GM12878 (cell line): ENCODE data around the gene GRK5. TPM values are rescaled to one million over a fixed set of nuclear protein-coding genes. Genes with fewer than 3 reads are reported as not detected.

ENCODE experiments used
- ATAC-seq: fragments of 200-7000 bp; cut with Tn5 transposase; 3 replicates; pipeline ENCODE4 v1.9.1; 2020; ENCODE audit warnings: mild to moderate bottlenecking, moderate library complexity
- BruUV-seq: library from RNA; stranded (reverse); fragments of 400-500 nt; replicated peaks from 2 replicates; lab custom pipeline; 2021; lab: Mats Ljungman, UMichigan
- CTCF ChIA-PET: fragments of 300-600 bp; sonication (Branson Sonifier 250); formaldehyde crosslinking; extraction: SDS; loops from one replicate; lab custom pipeline; 2021; ENCODE audit warnings: inconsistent platforms; lab: Yijun Ruan, JAX
- POLR2A ChIA-PET: fragments of 350-600 bp; formaldehyde crosslinking; extraction: SDS; loops from one replicate; lab custom pipeline; 2021; ENCODE audit warnings: inconsistent platforms; lab: Charles Lee
- RAD21 ChIA-PET: fragments of 300-600 bp; sonication (Branson Sonifier 250); formaldehyde crosslinking; loops from one replicate; lab custom pipeline; 2023; ENCODE audit warnings: antibody characterized with exemption; ENCODE audit not compliant: unreplicated experiment; lab: Charles Lee
- SMC1A ChIA-PET: fragments of 300-600 bp; sonication (Branson Sonifier 250); formaldehyde crosslinking; loops from one replicate; lab custom pipeline; 2023; ENCODE audit not compliant: unreplicated experiment, uncharacterized antibody; lab: Charles Lee
- DNase-seq: peaks from one replicate; pipeline ENCODE4 v3.0.0-alpha.2; 2011; ENCODE audit warnings: low read depth, low spot score
- FAIRE-seq: peaks from 3 replicates; lab custom pipeline; 2011; peaks lifted over from hg19 to GRCh38; lab: Jason Lieb, UNC
- H2AFZ ChIP-seq: 2 replicates; pipeline ENCODE4 v1.6.0; 2011; ENCODE audit warnings: low read depth, low read length, control low read depth; ENCODE audit not compliant: control insufficient read depth
- H3K27ac ChIP-seq: 2 replicates; pipeline ENCODE4 v1.5.1; 2011; ENCODE audit warnings: control low read depth; ENCODE audit not compliant: control insufficient read depth, insufficient read depth
- H3K27me3 ChIP-seq, 2 experiments: replicated peaks in 1 of 2; 2 replicates each; pipeline versions ENCODE4 v1.6.0 to v1.6.1; 2011; ENCODE audit warnings: low read length in 1 of 2; ENCODE audit not compliant: control insufficient read depth in 2 of 2, insufficient read depth in 2 of 2
- H3K36me3 ChIP-seq, 2 experiments: 2 replicates each; pipeline ENCODE4 v1.5.1; 2011; ENCODE audit warnings: low read length in 1 of 2; ENCODE audit not compliant: control insufficient read depth in 2 of 2, insufficient read depth in 2 of 2
- H3K4me1 ChIP-seq: 2 replicates; pipeline ENCODE4 v1.6.1; 2011; ENCODE audit warnings: mild to moderate bottlenecking, low read length, moderate library complexity, mixed read lengths; ENCODE audit not compliant: control insufficient read depth, insufficient read depth
- H3K4me2 ChIP-seq: 2 replicates; pipeline ENCODE4 v1.6.0; 2011; ENCODE audit warnings: control low read depth; ENCODE audit not compliant: control insufficient read depth, insufficient read depth
- H3K4me3 ChIP-seq: fragments of 200-600 bp; sonication (generic); 2 replicates; pipeline ENCODE4 v1.5.1; 2016
- H3K79me2 ChIP-seq: 2 replicates; pipeline ENCODE4 v1.6.0; 2011; ENCODE audit warnings: low read length; ENCODE audit not compliant: control insufficient read depth, insufficient read depth
- H3K9ac ChIP-seq: 2 replicates; pipeline ENCODE4 v1.8.0; 2011; ENCODE audit warnings: low read length, control low read depth, mixed read lengths; ENCODE audit not compliant: control insufficient read depth, insufficient read depth
- H3K9me3 ChIP-seq: replicated peaks from 3 replicates; pipeline ENCODE4 v1.5.1; 2011; ENCODE audit warnings: mild to moderate bottlenecking, low read length; ENCODE audit not compliant: control insufficient read depth, insufficient read depth
- H4K20me1 ChIP-seq: 2 replicates; pipeline ENCODE4 v1.6.0; 2011; ENCODE audit not compliant: control insufficient read depth, insufficient read depth
- CREM ChIP-seq: IDR thresholded peaks from 2 replicates; pipeline ENCODE4 v1.6.1; 2014; ENCODE audit warnings: antibody characterized with exemption, low read depth
- MAX ChIP-seq: IDR thresholded peaks from 2 replicates; pipeline ENCODE4 v1.6.1; 2012; ENCODE audit warnings: low read depth, low read length, improper control_type of control experiment
- POLR2AphosphoS5 ChIP-seq: IDR thresholded peaks from 2 replicates; pipeline ENCODE4 v1.6.1; 2011; ENCODE audit warnings: mild to moderate bottlenecking, low read length, inconsistent platforms
- RFX5 ChIP-seq: IDR thresholded peaks from 2 replicates; pipeline ENCODE4 v1.6.1; 2011; ENCODE audit warnings: low read depth, low read length, improper control_type of control experiment
- SMAD1 ChIP-seq: fragments of 450-650 bp; IDR thresholded peaks from 2 replicates; pipeline ENCODE4 v1.6.1; 2018; ENCODE audit warnings: mild to moderate bottlenecking, low read depth; ENCODE audit not compliant: partially characterized antibody
- YBX1 ChIP-seq: fragments of 450-650 bp; IDR thresholded peaks from 2 replicates; pipeline ENCODE4 v1.6.1; 2016; ENCODE audit warnings: antibody characterized with exemption
- ZBTB11 ChIP-seq: fragments of 450-650 bp; formaldehyde crosslinking; IDR thresholded peaks from 2 replicates; pipeline ENCODE4 v1.5.0; 2022; ENCODE audit warnings: mild to moderate bottlenecking, missing genetic modification characterization
- ZBTB33 ChIP-seq: fragments of 450-650 bp; IDR thresholded peaks from 2 replicates; pipeline ENCODE4 v1.6.1; 2017; ENCODE audit warnings: mild to moderate bottlenecking
- ZNF274 ChIP-seq: IDR thresholded peaks from one replicate; pipeline ENCODE4 v1.8.0; 2011; ENCODE audit not compliant: insufficient read length, insufficient read depth
- WGBS: methylation state at CpG from one replicate; pipeline ENCODE4 v1.1.6; 2016; ENCODE audit warnings: low lambda C conversion rate; ENCODE audit not compliant: insufficient replicate concordance, insufficient coverage; ENCODE audit errors: missing lambda C conversion rate; 5-methylcytosine and 5-hydroxymethylcytosine counted together
- in situ Hi-C: fragments of 300-500 bp; cut with MboI; formaldehyde crosslinking; loops from 9 replicates; pipeline ENCODE4 v1.14.3; 2018; ENCODE audit warnings: mixed read lengths
- intact Hi-C: fragments of 100-400 bp; cut with micrococcal nuclease; formaldehyde crosslinking; loops from one replicate; pipeline ENCODE4 v1.14.2; 2022; ENCODE audit not compliant: unreplicated experiment
- polyA plus RNA-seq, 11 experiments: library from polyadenylated mRNA; depleted of rRNA in 4 of 11; unstranded in 6 of 11; stranded (reverse) in 5 of 11; fragments of >200 nt; fragmentation: Nextera tagmentation in 4 of 11; fragmentation: Illumina TruSeq in 1 of 11; extraction: Ambion mirVana in 4 of 11; extraction: Trizol in 1 of 11; gene quantifications; 1 replicate in 1 of 11; 2 replicates in 10 of 11; pipeline versions ENCODE4 v1.2.1 to v1.2.3, GENCODE V29; 2011 to 2016; ENCODE audit warnings: inconsistent platforms in 2 of 11, missing spikeins in 2 of 11, low read depth in 1 of 11
- total RNA-seq, 4 experiments: library from RNA; depleted of rRNA in 3 of 4; stranded (reverse); fragments of >200 nt in 3 of 4; fragmentation: Illumina TruSeq in 1 of 4; extraction: Trizol in 1 of 4; gene quantifications; 2 replicates each; pipeline versions ENCODE4 v1.2.1 to v1.2.3, GENCODE V29; 2013 to 2021
- TF ChIP-seq, protein P1 (sequence below), 3 experiments: IDR thresholded peaks in 2 of 3; conservative IDR thresholded peaks in 1 of 3; 2 replicates each; pipeline ENCODE4 v1.5.1; 2011; ENCODE audit warnings: low read depth in 3 of 3, low read length in 3 of 3, mild to moderate bottlenecking in 3 of 3, control low read depth in 2 of 3, moderate library complexity in 2 of 3, inconsistent platforms in 1 of 3, mixed read lengths in 1 of 3; ENCODE audit not compliant: control insufficient read depth in 2 of 3, insufficient read depth in 1 of 3; ENCODE audit errors: extremely low read depth in 1 of 3
- TF ChIP-seq, protein P2 (sequence below): IDR thresholded peaks from 2 replicates; pipeline ENCODE4 v1.6.1; 2011; ENCODE audit warnings: borderline replicate concordance, low read depth, mild to moderate bottlenecking, moderate library complexity, low read length; ENCODE audit not compliant: insufficient read depth, poor library complexity, severe bottlenecking
- TF ChIP-seq, protein P3 (sequence below): fragments of 450-650 bp; IDR thresholded peaks from 2 replicates; pipeline ENCODE4 v1.6.1; 2014; ENCODE audit warnings: mild to moderate bottlenecking

Gene GRK5
- total and polyA plus RNA-seq, 10 of the 15 experiments (the other 5 are each of a cell fraction or from before 2014, with no cell fraction given): 0.11 to 22.1 (median 10.0) TPM

DNA sequence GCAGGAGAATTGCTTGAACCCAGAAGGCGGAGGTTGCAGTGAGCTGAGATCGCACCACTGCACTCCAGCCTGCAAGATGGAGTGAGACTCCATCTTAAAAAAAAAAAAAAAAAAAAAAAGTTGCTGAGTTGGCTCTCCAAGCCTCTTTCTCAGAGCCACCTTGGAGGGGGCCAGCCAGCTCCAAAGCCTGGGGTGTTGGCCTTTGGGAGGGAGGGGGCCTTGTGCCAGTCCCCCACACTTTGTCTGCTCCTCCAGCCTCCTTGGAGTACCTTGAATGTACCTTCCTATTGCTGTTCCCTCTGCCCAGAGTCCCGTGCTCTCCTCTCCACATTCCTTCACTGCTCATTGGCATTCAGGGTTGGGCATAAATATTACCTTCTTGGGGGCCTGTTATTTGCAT, 62.4 kb downstream of the GRK5 start:
- BruUV-seq: no TSS peak
- H3K27ac ChIP-seq: peak overlapping the region; percentile 88
- H3K27me3 ChIP-seq: no peaks in the 10 kb centered on the region
- CTCF ChIA-PET: interaction anchor here (1.2 to 1.8 kb wide), 3 partner anchors 20 to 60 kb away, joined by 3 to 4 read pairs (median 3); no protein-coding TSS in a partner anchor
- POLR2A ChIA-PET: interaction anchor here (0.7 to 3.1 kb wide), 2 partner anchors 10 to 37 kb away, joined by 3 to 14 read pairs; no protein-coding TSS in a partner anchor
- SMC1A ChIA-PET: interaction anchor here (1.0 kb wide), 1 partner anchor 32 kb away, joined by 3 read pairs; no protein-coding TSS in a partner anchor
- ATAC-seq (no peak), DNase-seq (no peak), FAIRE-seq (no peak)
- no peak overlapping the region for H3K4me3 ChIP-seq
- no peaks in the 10 kb centered on the region for H3K36me3 ChIP-seq
- H3K9me3 ChIP-seq: no peaks in the 10 kb centered on the region
- WGBS: 95% methylated on average over 3 of the region's 3 CpGs
- in situ Hi-C loops: no loop called here
- H3K4me2 ChIP-seq: peak overlapping the region; percentile 17; the same call in 1 of the 2 replicates
- intact Hi-C loops: loop anchor here (1.0 to 2.0 kb wide), 2 partner anchors 40 to 61 kb away; no protein-coding TSS in a partner anchor
- H2AFZ ChIP-seq: no peak overlapping the region
- peaks cover 44% of the 10 kb centered on the region for H3K4me1 ChIP-seq
- H3K79me2 ChIP-seq: peaks cover 12% of the 10 kb centered on the region
- H3K9ac ChIP-seq: no peak overlapping the region; the same call in 1 of the 2 replicates
- H4K20me1 ChIP-seq: no peaks in the 10 kb centered on the region
- RAD21 ChIA-PET: no interaction called here
- no peak for TF ChIP-seq MAX
- TF ChIP-seq, protein P1, sequence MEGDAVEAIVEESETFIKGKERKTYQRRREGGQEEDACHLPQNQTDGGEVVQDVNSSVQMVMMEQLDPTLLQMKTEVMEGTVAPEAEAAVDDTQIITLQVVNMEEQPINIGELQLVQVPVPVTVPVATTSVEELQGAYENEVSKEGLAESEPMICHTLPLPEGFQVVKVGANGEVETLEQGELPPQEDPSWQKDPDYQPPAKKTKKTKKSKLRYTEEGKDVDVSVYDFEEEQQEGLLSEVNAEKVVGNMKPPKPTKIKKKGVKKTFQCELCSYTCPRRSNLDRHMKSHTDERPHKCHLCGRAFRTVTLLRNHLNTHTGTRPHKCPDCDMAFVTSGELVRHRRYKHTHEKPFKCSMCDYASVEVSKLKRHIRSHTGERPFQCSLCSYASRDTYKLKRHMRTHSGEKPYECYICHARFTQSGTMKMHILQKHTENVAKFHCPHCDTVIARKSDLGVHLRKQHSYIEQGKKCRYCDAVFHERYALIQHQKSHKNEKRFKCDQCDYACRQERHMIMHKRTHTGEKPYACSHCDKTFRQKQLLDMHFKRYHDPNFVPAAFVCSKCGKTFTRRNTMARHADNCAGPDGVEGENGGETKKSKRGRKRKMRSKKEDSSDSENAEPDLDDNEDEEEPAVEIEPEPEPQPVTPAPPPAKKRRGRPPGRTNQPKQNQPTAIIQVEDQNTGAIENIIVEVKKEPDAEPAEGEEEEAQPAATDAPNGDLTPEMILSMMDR (IDR thresholded peaks at IDR 0.05 in 2 of 3, conservative IDR thresholded peaks at IDR 0.05 in 1 of 3; ENCODE audit: control insufficient read depth in 2 of 3, extremely low read depth in 1 of 3, insufficient read depth in 1 of 3, low read depth in 3 of 3, low read length in 3 of 3): no peak
- TF ChIP-seq POLR2AphosphoS5: no peak
- no peak for TF ChIP-seq ZNF274
- no peak for TF ChIP-seq RFX5
- no peak for TF ChIP-seq ZBTB33
- no peak for TF ChIP-seq SMAD1
- no peak for TF ChIP-seq ZBTB11 (CRISPR knock-in tag)
- TF ChIP-seq, protein P2, sequence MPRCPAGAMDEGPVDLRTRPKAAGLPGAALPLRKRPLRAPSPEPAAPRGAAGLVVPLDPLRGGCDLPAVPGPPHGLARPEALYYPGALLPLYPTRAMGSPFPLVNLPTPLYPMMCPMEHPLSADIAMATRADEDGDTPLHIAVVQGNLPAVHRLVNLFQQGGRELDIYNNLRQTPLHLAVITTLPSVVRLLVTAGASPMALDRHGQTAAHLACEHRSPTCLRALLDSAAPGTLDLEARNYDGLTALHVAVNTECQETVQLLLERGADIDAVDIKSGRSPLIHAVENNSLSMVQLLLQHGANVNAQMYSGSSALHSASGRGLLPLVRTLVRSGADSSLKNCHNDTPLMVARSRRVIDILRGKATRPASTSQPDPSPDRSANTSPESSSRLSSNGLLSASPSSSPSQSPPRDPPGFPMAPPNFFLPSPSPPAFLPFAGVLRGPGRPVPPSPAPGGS: no peak
- TF ChIP-seq, protein P3, sequence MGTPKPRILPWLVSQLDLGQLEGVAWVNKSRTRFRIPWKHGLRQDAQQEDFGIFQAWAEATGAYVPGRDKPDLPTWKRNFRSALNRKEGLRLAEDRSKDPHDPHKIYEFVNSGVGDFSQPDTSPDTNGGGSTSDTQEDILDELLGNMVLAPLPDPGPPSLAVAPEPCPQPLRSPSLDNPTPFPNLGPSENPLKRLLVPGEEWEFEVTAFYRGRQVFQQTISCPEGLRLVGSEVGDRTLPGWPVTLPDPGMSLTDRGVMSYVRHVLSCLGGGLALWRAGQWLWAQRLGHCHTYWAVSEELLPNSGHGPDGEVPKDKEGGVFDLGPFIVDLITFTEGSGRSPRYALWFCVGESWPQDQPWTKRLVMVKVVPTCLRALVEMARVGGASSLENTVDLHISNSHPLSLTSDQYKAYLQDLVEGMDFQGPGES: no peak
- no peak for TF ChIP-seq YBX1
- TF ChIP-seq CREM: no peak
